ENCODE measurements around the gene PFKP.

The PFKP gene

GRCh38 chr10:3136763-3137611 lies 69.6 kb downstream of the PFKP start:
- DNase-seq: no peak

GRCh38 chr10:3137958-3138726 lies 70.8 kb downstream of the PFKP start:
- DNase-seq: no peak

- no peak for DNase-seq
Measured at GRCh38 chr10:3139216-3139910, 72.0 kb downstream of the PFKP start.

GRCh38 chr10:3140280-3140679 lies 72.9 kb downstream of the PFKP start:
- no peak for DNase-seq

- no peak for DNase-seq
Measured at GRCh38 chr10:3141351-3142005, 74.1 kb downstream of the PFKP start.

GRCh38 chr10:3142146-3142875 lies 75.0 kb downstream of the PFKP start:
- peak; percentile 32 for DNase-seq

- DNase-seq: no peak
Measured at GRCh38 chr10:3143366-3143765, 76.0 kb downstream of the PFKP start.

GRCh38 chr10:3143791-3144434 lies 76.6 kb downstream of the PFKP start:
- no peak for DNase-seq

- DNase-seq: no peak
Measured at GRCh38 chr10:3145366-3145765, 78.0 kb downstream of the PFKP start.

GRCh38 chr10:3146289-3146688 lies 78.9 kb downstream of the PFKP start:
- DNase-seq: no peak

GRCh38 chr10:3147117-3147820 lies 79.9 kb downstream of the PFKP start:
- no peak for DNase-seq

- DNase-seq: no peak
Measured at GRCh38 chr10:3148041-3148440, 80.7 kb downstream of the PFKP start.

GRCh38 chr10:3148994-3149393 lies 81.6 kb downstream of the PFKP start:
- DNase-seq: no peak

- DNase-seq: no peak
Measured at GRCh38 chr10:3149918-3150317, 82.6 kb downstream of the PFKP start.

- DNase-seq: no peak
Measured at GRCh38 chr10:3150366-3150765, 83.0 kb downstream of the PFKP start.

- DNase-seq: no peak
Measured at GRCh38 chr10:3150961-3151360, 83.6 kb downstream of the PFKP start.

GRCh38 chr10:3151889-3152565 lies 84.7 kb downstream of the PFKP start:
- DNase-seq: no peak

- DNase-seq: no peak
Measured at GRCh38 chr10:3152566-3152935, 85.2 kb downstream of the PFKP start.

GRCh38 chr10:3154666-3155065 lies 87.3 kb downstream of the PFKP start:
- no peak for DNase-seq

GRCh38 chr10:3159152-3159551 lies 91.8 kb downstream of the PFKP start:
- DNase-seq: no peak

Data from fibroblast of skin of back (primary cell).